GM12878 (cell line): ENCODE results near the gene VMO1. TPM values are rescaled to one million over a fixed set of nuclear protein-coding genes. Genes with fewer than 3 reads are reported as not detected.
A peak's percentile ranks its signal among the peaks of the same experiment; 100 is the strongest.

Experiments used
- ATAC-seq: fragments of 200-7000 bp; cut with Tn5 transposase; 3 replicates; pipeline ENCODE4 v1.9.1; 2020; ENCODE audit warnings: mild to moderate bottlenecking, moderate library complexity
- BruUV-seq: library from RNA; stranded (reverse); fragments of 400-500 nt; replicated peaks from 2 replicates; lab custom pipeline; 2021; lab: Mats Ljungman, UMichigan
- CTCF ChIA-PET: fragments of 300-600 bp; sonication (Branson Sonifier 250); formaldehyde crosslinking; extraction: SDS; loops from one replicate; lab custom pipeline; 2021; ENCODE audit warnings: inconsistent platforms; lab: Yijun Ruan, JAX
- POLR2A ChIA-PET: fragments of 350-600 bp; formaldehyde crosslinking; extraction: SDS; loops from one replicate; lab custom pipeline; 2021; ENCODE audit warnings: inconsistent platforms; lab: Charles Lee
- RAD21 ChIA-PET: fragments of 300-600 bp; sonication (Branson Sonifier 250); formaldehyde crosslinking; loops from one replicate; lab custom pipeline; 2023; ENCODE audit warnings: antibody characterized with exemption; ENCODE audit not compliant: unreplicated experiment; lab: Charles Lee
- SMC1A ChIA-PET: fragments of 300-600 bp; sonication (Branson Sonifier 250); formaldehyde crosslinking; loops from one replicate; lab custom pipeline; 2023; ENCODE audit not compliant: unreplicated experiment, uncharacterized antibody; lab: Charles Lee
- DNase-seq: peaks from one replicate; pipeline ENCODE4 v3.0.0-alpha.2; 2011; ENCODE audit warnings: low read depth, low spot score
- FAIRE-seq: peaks from 3 replicates; lab custom pipeline; 2011; peaks lifted over from hg19 to GRCh38; lab: Jason Lieb, UNC
- H2AFZ ChIP-seq: 2 replicates; pipeline ENCODE4 v1.6.0; 2011; ENCODE audit warnings: low read depth, low read length, control low read depth; ENCODE audit not compliant: control insufficient read depth
- H3K27ac ChIP-seq: 2 replicates; pipeline ENCODE4 v1.5.1; 2011; ENCODE audit warnings: control low read depth; ENCODE audit not compliant: control insufficient read depth, insufficient read depth
- H3K27me3 ChIP-seq, 2 experiments: replicated peaks in 1 of 2; 2 replicates each; pipeline versions ENCODE4 v1.6.0 to v1.6.1; 2011; ENCODE audit warnings: low read length in 1 of 2; ENCODE audit not compliant: control insufficient read depth in 2 of 2, insufficient read depth in 2 of 2
- H3K36me3 ChIP-seq, 2 experiments: 2 replicates each; pipeline ENCODE4 v1.5.1; 2011; ENCODE audit warnings: low read length in 1 of 2; ENCODE audit not compliant: control insufficient read depth in 2 of 2, insufficient read depth in 2 of 2
- H3K4me1 ChIP-seq: 2 replicates; pipeline ENCODE4 v1.6.1; 2011; ENCODE audit warnings: mild to moderate bottlenecking, low read length, moderate library complexity, mixed read lengths; ENCODE audit not compliant: control insufficient read depth, insufficient read depth
- H3K4me2 ChIP-seq: 2 replicates; pipeline ENCODE4 v1.6.0; 2011; ENCODE audit warnings: control low read depth; ENCODE audit not compliant: control insufficient read depth, insufficient read depth
- H3K4me3 ChIP-seq: fragments of 200-600 bp; sonication (generic); 2 replicates; pipeline ENCODE4 v1.5.1; 2016
- H3K79me2 ChIP-seq: 2 replicates; pipeline ENCODE4 v1.6.0; 2011; ENCODE audit warnings: low read length; ENCODE audit not compliant: control insufficient read depth, insufficient read depth
- H3K9ac ChIP-seq: 2 replicates; pipeline ENCODE4 v1.8.0; 2011; ENCODE audit warnings: low read length, control low read depth, mixed read lengths; ENCODE audit not compliant: control insufficient read depth, insufficient read depth
- H3K9me3 ChIP-seq: replicated peaks from 3 replicates; pipeline ENCODE4 v1.5.1; 2011; ENCODE audit warnings: mild to moderate bottlenecking, low read length; ENCODE audit not compliant: control insufficient read depth, insufficient read depth
- H4K20me1 ChIP-seq: 2 replicates; pipeline ENCODE4 v1.6.0; 2011; ENCODE audit not compliant: control insufficient read depth, insufficient read depth
- ASH2L ChIP-seq: fragments of 300-600, 200-600 bp; sonication (generic); IDR thresholded peaks from 2 replicates; pipeline ENCODE4 v1.6.1; 2017; ENCODE audit warnings: low read depth, mild to moderate bottlenecking, borderline replicate concordance
- ATF7 ChIP-seq: fragments of 450-650 bp; IDR thresholded peaks from 2 replicates; pipeline ENCODE4 v1.6.1; 2016; ENCODE audit warnings: low read depth, mild to moderate bottlenecking
- CREM ChIP-seq: IDR thresholded peaks from 2 replicates; pipeline ENCODE4 v1.6.1; 2014; ENCODE audit warnings: antibody characterized with exemption, low read depth
- EED ChIP-seq: sonication (generic); IDR thresholded peaks from 2 replicates; pipeline ENCODE4 v1.6.1; 2016; ENCODE audit warnings: antibody characterized with exemption, low read depth
- ESRRA ChIP-seq: IDR thresholded peaks from 2 replicates; pipeline ENCODE4 v1.6.1; 2012; ENCODE audit warnings: mild to moderate bottlenecking, low read length, improper control_type of control experiment
- HDGF ChIP-seq: fragments of 450-650 bp; IDR thresholded peaks from 2 replicates; pipeline ENCODE4 v1.6.1; 2016; ENCODE audit warnings: antibody characterized with exemption
- IKZF1 ChIP-seq: fragments of 450-650 bp; conservative IDR thresholded peaks from 2 replicates; pipeline ENCODE4 v1.6.1; 2017; ENCODE audit warnings: antibody characterized with exemption, mild to moderate bottlenecking
- IKZF2 ChIP-seq, 2 experiments: fragments of 450-650 bp; IDR thresholded peaks; 2 replicates each; pipeline ENCODE4 v1.6.1; 2017; ENCODE audit warnings: mild to moderate bottlenecking in 2 of 2, moderate library complexity in 2 of 2
- LARP7 ChIP-seq: fragments of 450-650 bp; IDR thresholded peaks from 2 replicates; pipeline ENCODE4 v1.6.1; 2017; ENCODE audit warnings: mild to moderate bottlenecking
- MYB ChIP-seq: fragments of 150-350 bp; IDR thresholded peaks from 2 replicates; pipeline ENCODE4 v1.6.1; 2014; ENCODE audit warnings: mild to moderate bottlenecking, low read depth, low read length, borderline replicate concordance
- NR2C2 ChIP-seq: IDR thresholded peaks from 2 replicates; pipeline ENCODE4 v1.6.1; 2011; ENCODE audit warnings: borderline replicate concordance, low read depth; ENCODE audit not compliant: control insufficient read depth, insufficient read length
- PKNOX1 ChIP-seq: fragments of 450-650 bp; IDR thresholded peaks from 2 replicates; pipeline ENCODE4 v1.6.1; 2016; ENCODE audit warnings: mild to moderate bottlenecking
- ZBED1 ChIP-seq: IDR thresholded peaks from 2 replicates; pipeline ENCODE4 v1.6.1; 2016; ENCODE audit warnings: borderline replicate concordance
- ZBTB33 ChIP-seq: fragments of 450-650 bp; IDR thresholded peaks from 2 replicates; pipeline ENCODE4 v1.6.1; 2017; ENCODE audit warnings: mild to moderate bottlenecking
- ZBTB4 ChIP-seq: fragments of 450-650 bp; formaldehyde crosslinking; IDR thresholded peaks from 2 replicates; pipeline ENCODE4 v1.4.0; 2022; ENCODE audit warnings: mild to moderate bottlenecking, moderate library complexity
- WGBS: methylation state at CpG from one replicate; pipeline ENCODE4 v1.1.6; 2016; ENCODE audit warnings: low lambda C conversion rate; ENCODE audit not compliant: insufficient replicate concordance, insufficient coverage; ENCODE audit errors: missing lambda C conversion rate; 5-methylcytosine and 5-hydroxymethylcytosine counted together
- in situ Hi-C: fragments of 300-500 bp; cut with MboI; formaldehyde crosslinking; loops from 9 replicates; pipeline ENCODE4 v1.14.3; 2018; ENCODE audit warnings: mixed read lengths
- intact Hi-C: fragments of 100-400 bp; cut with micrococcal nuclease; formaldehyde crosslinking; loops from one replicate; pipeline ENCODE4 v1.14.2; 2022; ENCODE audit not compliant: unreplicated experiment
- polyA plus RNA-seq, 11 experiments: library from polyadenylated mRNA; depleted of rRNA in 4 of 11; unstranded in 6 of 11; stranded (reverse) in 5 of 11; fragments of >200 nt; fragmentation: Nextera tagmentation in 4 of 11; fragmentation: Illumina TruSeq in 1 of 11; extraction: Ambion mirVana in 4 of 11; extraction: Trizol in 1 of 11; gene quantifications; 1 replicate in 1 of 11; 2 replicates in 10 of 11; pipeline versions ENCODE4 v1.2.1 to v1.2.3, GENCODE V29; 2011 to 2016; ENCODE audit warnings: inconsistent platforms in 2 of 11, missing spikeins in 2 of 11, low read depth in 1 of 11
- total RNA-seq, 4 experiments: library from RNA; depleted of rRNA in 3 of 4; stranded (reverse); fragments of >200 nt in 3 of 4; fragmentation: Illumina TruSeq in 1 of 4; extraction: Trizol in 1 of 4; gene quantifications; 2 replicates each; pipeline versions ENCODE4 v1.2.1 to v1.2.3, GENCODE V29; 2013 to 2021

Gene VMO1
- total and polyA plus RNA-seq, 10 of the 15 experiments (the other 5 are each of a cell fraction or from before 2014, with no cell fraction given): 0.27 to 0.54 (median 0.31) TPM; not detected in 7

GRCh38 chr17:4747847-4748246, 38.3 kb downstream of the VMO1 start (continued):
- peak; percentile 64 for TF ChIP-seq PKNOX1
- TF ChIP-seq ESRRA: no peak
- TF ChIP-seq IKZF2 (IDR thresholded peaks at IDR 0.05): 0 out of 4 replicates have a peak, but pooled peaks have one; percentile 22 to 26
- TF ChIP-seq EED: peak; percentile 48; the same call in 1 of the 2 replicates
- TF ChIP-seq CREM: peak; percentile 27; the same call in 1 of the 2 replicates
- TF ChIP-seq, all 136 proteins: peak for 7

GRCh38 chr17:4744999-4745969, 40.9 kb downstream of the VMO1 start:
- BruUV-seq: no TSS peak
- H3K4me3 ChIP-seq: no peak overlapping the region
- H4K20me1 ChIP-seq: no peaks in the 10 kb centered on the region
- WGBS: 41% methylated on average over 41 of the region's 51 CpGs
- no peak overlapping the region for H3K4me2 ChIP-seq
- H2AFZ ChIP-seq: no peak overlapping the region
- peaks cover 2 to 5% of the 10 kb centered on the region in 2 experiments; a peak in 3 of 4 replicates for H3K27me3 ChIP-seq
- FAIRE-seq: no peak
- POLR2A ChIA-PET: no interaction called here
- SMC1A ChIA-PET: no interaction called here
- CTCF ChIA-PET: no interaction called here
- no peak overlapping the region for H3K27ac ChIP-seq
- peaks cover 4% of the 10 kb centered on the region; the same call in 1 of the 2 replicates for H3K4me1 ChIP-seq
- in situ Hi-C loops (no loop called here), intact Hi-C loops (no loop called here)
- no peaks in the 10 kb centered on the region for H3K9me3 ChIP-seq
- H3K9ac ChIP-seq: no peak overlapping the region
- H3K79me2 ChIP-seq: no peaks in the 10 kb centered on the region
- no peaks in the 10 kb centered on the region for H3K36me3 ChIP-seq
- no peak for ATAC-seq
- no peak for DNase-seq
- RAD21 ChIA-PET: no interaction called here
- TF ChIP-seq MYB: no peak
- no peak for TF ChIP-seq NR2C2
- TF ChIP-seq ATF7: no peak
- no peak for TF ChIP-seq ZBTB4 (CRISPR knock-in tag)
- no peak for TF ChIP-seq ZBTB33
- TF ChIP-seq ZBED1: no peak
- no peak for TF ChIP-seq IKZF1
- no peak for TF ChIP-seq EED
- TF ChIP-seq ASH2L: no peak
- TF ChIP-seq LARP7: no peak
- no peak for TF ChIP-seq HDGF
